Neutrophil (primary cell): ENCODE results near the gene TYW5.

Experiments used
- H3K27ac ChIP-seq: fragments of 200-600 bp; sonication (generic); 2 replicates; pipeline ENCODE4 v1.5.1; 2016; ENCODE audit warnings: mild to moderate bottlenecking, moderate library complexity
- H3K27me3 ChIP-seq: fragments of 200-600 bp; sonication (generic); 2 replicates; pipeline ENCODE4 v1.6.0; 2016; ENCODE audit warnings: mild to moderate bottlenecking
- H3K36me3 ChIP-seq: fragments of 200-600 bp; sonication (generic); 2 replicates; pipeline ENCODE4 v1.5.1; 2017
- H3K4me1 ChIP-seq, 2 experiments: fragments of 200-600 bp in 1 of 2; sonication (generic) in 1 of 2; 1 replicate in 1 of 2; 2 replicates in 1 of 2; pipeline versions ENCODE4 v1.5.1 to v1.6.1; 2013 to 2016; ENCODE audit warnings: low read depth in 1 of 2, low read length in 1 of 2, mild to moderate bottlenecking in 1 of 2, moderate library complexity in 1 of 2; ENCODE audit not compliant: control insufficient read depth in 1 of 2, insufficient read depth in 1 of 2
- H3K4me3 ChIP-seq, 2 experiments: fragments of 200-600 bp in 1 of 2; sonication (generic) in 1 of 2; 1 replicate in 1 of 2; 2 replicates in 1 of 2; pipeline ENCODE4 v1.5.1; 2013 to 2016; ENCODE audit warnings: low read depth in 1 of 2, low read length in 1 of 2, mild to moderate bottlenecking in 1 of 2, moderate library complexity in 1 of 2
- H3K9me3 ChIP-seq: fragments of 200-600 bp; sonication (generic); 2 replicates; pipeline ENCODE4 v1.5.1; 2016
- TF ChIP-seq, protein P1 (sequence below): fragments of 200-600 bp; sonication (generic); IDR thresholded peaks from 2 replicates; pipeline ENCODE4 v1.5.1; 2016; ENCODE audit warnings: antibody characterized with exemption

The TYW5 gene

DNA sequence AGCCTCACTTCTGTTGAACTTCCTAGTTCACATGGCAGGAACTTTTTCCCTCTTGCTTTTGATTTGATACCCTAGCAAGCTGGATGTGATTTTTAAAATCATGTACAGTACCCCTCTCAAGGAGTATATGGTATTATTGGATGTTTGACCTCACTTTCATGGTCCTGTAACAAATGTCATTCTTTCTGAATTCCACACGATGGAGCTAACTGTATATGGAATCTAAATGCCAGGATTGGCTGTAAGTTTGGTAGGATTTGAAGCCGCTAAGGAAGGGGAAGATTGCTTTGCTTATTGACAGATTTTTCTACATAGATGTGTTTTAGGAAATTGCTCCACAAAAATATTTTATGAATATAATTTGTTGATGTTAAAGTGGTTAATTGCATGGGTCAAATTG lies 18.4 kb upstream of the TYW5 start:
- Histone ChIP-seq H3K4me1 (no peaks in the 10 kb centered on the region), H3K27ac (no peak overlapping the region), H3K9me3 (no peaks in the 10 kb centered on the region), H3K4me3 (no peak overlapping the region), H3K36me3 (no peaks in the 10 kb centered on the region), H3K27me3 (no peaks in the 10 kb centered on the region)
- TF ChIP-seq, protein P1, sequence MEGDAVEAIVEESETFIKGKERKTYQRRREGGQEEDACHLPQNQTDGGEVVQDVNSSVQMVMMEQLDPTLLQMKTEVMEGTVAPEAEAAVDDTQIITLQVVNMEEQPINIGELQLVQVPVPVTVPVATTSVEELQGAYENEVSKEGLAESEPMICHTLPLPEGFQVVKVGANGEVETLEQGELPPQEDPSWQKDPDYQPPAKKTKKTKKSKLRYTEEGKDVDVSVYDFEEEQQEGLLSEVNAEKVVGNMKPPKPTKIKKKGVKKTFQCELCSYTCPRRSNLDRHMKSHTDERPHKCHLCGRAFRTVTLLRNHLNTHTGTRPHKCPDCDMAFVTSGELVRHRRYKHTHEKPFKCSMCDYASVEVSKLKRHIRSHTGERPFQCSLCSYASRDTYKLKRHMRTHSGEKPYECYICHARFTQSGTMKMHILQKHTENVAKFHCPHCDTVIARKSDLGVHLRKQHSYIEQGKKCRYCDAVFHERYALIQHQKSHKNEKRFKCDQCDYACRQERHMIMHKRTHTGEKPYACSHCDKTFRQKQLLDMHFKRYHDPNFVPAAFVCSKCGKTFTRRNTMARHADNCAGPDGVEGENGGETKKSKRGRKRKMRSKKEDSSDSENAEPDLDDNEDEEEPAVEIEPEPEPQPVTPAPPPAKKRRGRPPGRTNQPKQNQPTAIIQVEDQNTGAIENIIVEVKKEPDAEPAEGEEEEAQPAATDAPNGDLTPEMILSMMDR: no peak

DNA sequence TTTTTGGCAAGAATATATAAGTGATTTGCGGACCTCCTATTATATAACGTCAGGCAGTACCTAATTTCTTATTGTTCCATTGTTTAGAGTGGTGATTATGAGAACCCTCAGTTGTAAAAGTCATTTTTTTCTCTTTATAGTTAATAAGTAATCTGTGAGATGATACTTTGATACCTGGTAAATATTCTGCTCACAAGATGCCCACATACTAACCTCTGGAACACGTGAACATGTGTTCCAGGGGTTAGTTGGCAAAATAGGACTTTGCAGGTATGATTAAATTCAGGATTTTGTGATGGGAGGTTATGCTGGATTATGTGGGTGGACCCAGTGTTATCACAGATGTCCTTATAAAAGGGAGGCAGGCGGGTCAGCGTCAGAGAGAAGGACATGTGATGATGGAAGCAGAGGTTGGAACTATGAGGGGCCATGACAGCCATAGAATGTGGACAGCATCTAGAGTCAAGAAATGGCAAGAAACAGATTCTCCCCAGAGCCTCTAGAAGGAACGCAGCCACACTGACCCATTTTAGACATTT lies 16.9 kb upstream of the TYW5 start:
- H3K27me3 ChIP-seq: no peaks in the 10 kb centered on the region
- TF ChIP-seq, protein P1: no peak

DNA sequence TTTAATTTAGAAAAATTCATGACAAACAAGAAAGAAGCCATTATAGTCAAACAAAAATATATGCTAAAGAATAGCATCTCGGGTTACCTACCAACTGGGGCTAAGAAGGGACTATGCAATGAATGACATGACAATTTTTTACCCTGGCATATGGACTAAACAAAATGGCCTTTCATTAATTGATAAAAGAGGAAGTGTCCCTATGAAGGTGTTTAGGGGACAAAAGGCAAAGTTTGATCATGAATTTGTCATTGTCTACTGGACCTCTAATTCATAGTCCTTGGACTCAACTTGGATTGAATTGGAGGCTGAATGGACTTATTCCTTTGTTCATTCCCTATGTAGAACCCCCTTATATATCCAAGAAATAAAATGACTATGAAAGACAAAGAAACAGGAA lies 12.8 kb upstream of the TYW5 start:
- H3K27ac ChIP-seq: no peak overlapping the region
- TF ChIP-seq, protein P1: no peak
- peaks cover 32% of the 10 kb centered on the region for H3K36me3 ChIP-seq
- no peaks in the 10 kb centered on the region for H3K9me3 ChIP-seq
- no peaks in the 10 kb centered on the region for H3K4me1 ChIP-seq
- H3K27me3 ChIP-seq: no peaks in the 10 kb centered on the region
- no peak overlapping the region for H3K4me3 ChIP-seq

More for the DNA sequence above, 16.9 kb upstream of the TYW5 start:
- Histone ChIP-seq H3K9me3 (no peaks in the 10 kb centered on the region), H3K36me3 (no peaks in the 10 kb centered on the region), H3K27ac (no peak overlapping the region), H3K4me1 (no peaks in the 10 kb centered on the region), H3K4me3 (no peak overlapping the region)

DNA sequence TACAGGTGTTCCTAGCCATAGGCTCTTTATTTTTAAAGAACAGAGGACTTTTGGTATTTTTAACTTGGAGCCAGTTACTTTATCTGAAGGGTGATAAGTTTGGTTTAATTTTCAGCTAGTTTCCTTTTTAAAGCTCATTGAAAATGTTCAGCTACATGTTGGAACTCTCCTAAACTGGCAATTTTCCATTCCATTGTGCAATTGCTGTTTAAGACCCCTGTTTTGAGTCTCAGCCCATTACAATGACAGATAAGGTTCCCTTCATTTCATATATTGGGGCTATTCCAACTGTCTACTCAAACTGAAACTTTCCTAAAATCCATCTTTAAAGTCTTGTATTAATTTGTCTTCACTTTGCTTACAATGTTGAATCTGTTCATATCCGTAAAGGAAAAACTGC lies 11.7 kb upstream of the TYW5 start:
- Histone ChIP-seq H3K27me3 (no peaks in the 10 kb centered on the region), H3K9me3 (no peaks in the 10 kb centered on the region), H3K4me1 (no peaks in the 10 kb centered on the region), H3K36me3 (peaks cover 41% of the 10 kb centered on the region), H3K27ac (no peak overlapping the region), H3K4me3 (no peak overlapping the region)
- TF ChIP-seq, protein P1: no peak

DNA sequence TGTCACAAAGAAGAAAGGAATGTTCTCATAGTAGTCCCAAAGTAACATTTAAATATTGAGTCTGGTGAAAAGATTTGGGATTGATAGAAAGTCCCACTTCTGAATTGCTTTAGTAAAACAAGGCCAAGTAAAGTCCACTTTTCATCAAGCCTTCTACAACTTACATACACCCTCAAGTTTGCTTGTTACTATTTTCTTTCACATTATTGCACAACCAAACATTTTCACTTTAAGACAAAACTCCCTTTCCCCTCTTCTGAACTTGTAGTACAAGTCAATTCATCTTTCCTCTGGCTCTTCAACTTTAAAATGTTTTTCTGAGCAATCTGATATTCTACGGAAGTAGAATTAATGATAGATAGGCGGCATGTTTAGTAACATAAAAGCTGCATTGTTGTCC lies 11.1 kb upstream of the TYW5 start:
- peaks cover 46% of the 10 kb centered on the region for H3K36me3 ChIP-seq
- H3K4me1 ChIP-seq: no peaks in the 10 kb centered on the region
- no peak overlapping the region for H3K4me3 ChIP-seq
- no peak overlapping the region for H3K27ac ChIP-seq
- no peaks in the 10 kb centered on the region for H3K27me3 ChIP-seq
- TF ChIP-seq, protein P1: no peak
- H3K9me3 ChIP-seq: no peaks in the 10 kb centered on the region

DNA sequence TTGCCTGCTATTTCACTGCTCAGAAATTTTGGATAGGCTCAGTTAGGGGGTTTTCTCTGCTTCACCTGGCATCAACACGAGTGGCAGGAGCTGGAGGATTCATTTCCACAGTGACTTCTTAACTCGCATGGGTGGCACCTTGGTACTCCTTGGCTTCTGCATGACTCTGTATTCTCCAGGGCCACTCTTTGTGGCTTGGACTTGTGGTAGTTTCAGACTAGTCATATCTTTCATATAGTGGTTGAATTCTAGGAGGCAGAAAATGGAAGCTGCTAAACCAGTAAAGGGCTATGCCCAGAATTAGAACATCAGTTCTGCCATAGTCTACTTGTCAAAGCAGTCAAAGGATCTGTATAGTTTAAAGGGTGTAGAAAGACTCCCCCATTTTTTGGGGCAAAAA lies 6.9 kb upstream of the TYW5 start:
- Histone ChIP-seq H3K9me3 (no peaks in the 10 kb centered on the region), H3K27ac (no peak overlapping the region), H3K4me3 (no peak overlapping the region), H3K4me1 (no peaks in the 10 kb centered on the region), H3K36me3 (peaks cover 73% of the 10 kb centered on the region), H3K27me3 (no peaks in the 10 kb centered on the region)
- TF ChIP-seq, protein P1: no peak
